Duodenal mucosa (tissue), 2 donors: ENCODE data around the gene ANK3.

Experiments
- H3K27ac ChIP-seq: one replicate; pipeline ENCODE4 v1.7.0; 2013; ENCODE audit warnings: low read depth, low read length
- H3K27me3 ChIP-seq, 2 donors: one replicate each; pipeline ENCODE4 v1.7.0; 2013; ENCODE audit warnings: low read length in 2 of 2, control low read depth in 1 of 2; ENCODE audit not compliant: insufficient read depth in 2 of 2, control insufficient read depth in 1 of 2
- H3K36me3 ChIP-seq, 2 donors: one replicate each; pipeline ENCODE4 v1.7.0; 2013; ENCODE audit warnings: low read length in 2 of 2, control low read depth in 1 of 2; ENCODE audit not compliant: insufficient read depth in 2 of 2, control insufficient read depth in 1 of 2
- H3K4me1 ChIP-seq, 2 donors: one replicate each; pipeline ENCODE4 v1.7.0; 2013; ENCODE audit warnings: low read length in 2 of 2, control low read depth in 1 of 2; ENCODE audit not compliant: insufficient read depth in 2 of 2, control insufficient read depth in 1 of 2
- H3K4me3 ChIP-seq, 2 donors: one replicate each; pipeline ENCODE4 v1.7.0; 2013; ENCODE audit warnings: low read length in 2 of 2, low read depth in 1 of 2
- H3K9ac ChIP-seq, 2 donors: one replicate each; pipeline ENCODE4 v1.7.0; 2013; ENCODE audit warnings: low read length in 2 of 2, low read depth in 1 of 2
- H3K9me3 ChIP-seq, 2 donors: one replicate each; pipeline ENCODE4 v1.7.0; 2013; ENCODE audit warnings: low read length in 2 of 2, control low read depth in 1 of 2; ENCODE audit not compliant: control insufficient read depth in 1 of 2

ANK3 gene

GRCh38 chr10:60396766-60397165, 7.1 kb upstream of the ANK3 start:
- H3K4me3 ChIP-seq: no peak overlapping the region
- H3K4me1 ChIP-seq: no peaks in the 10 kb centered on the region
- no peaks in the 10 kb centered on the region for H3K27me3 ChIP-seq
- H3K36me3 ChIP-seq: no peaks in the 10 kb centered on the region
- no peaks in the 10 kb centered on the region for H3K9me3 ChIP-seq
- H3K9ac ChIP-seq: no peak overlapping the region
- H3K27ac ChIP-seq: no peak overlapping the region

- Histone ChIP-seq H3K27me3 (no peaks in the 10 kb centered on the region), H3K9ac (no peak overlapping the region), H3K4me3 (no peak overlapping the region), H3K4me1 (no peaks in the 10 kb centered on the region), H3K27ac (no peak overlapping the region), H3K9me3 (no peaks in the 10 kb centered on the region), H3K36me3 (peaks cover 0 to 4% of the 10 kb centered on the region in 2 donors)
Measured at GRCh38 chr10:60395711-60396110, 6.0 kb upstream of the ANK3 start.

DNA sequence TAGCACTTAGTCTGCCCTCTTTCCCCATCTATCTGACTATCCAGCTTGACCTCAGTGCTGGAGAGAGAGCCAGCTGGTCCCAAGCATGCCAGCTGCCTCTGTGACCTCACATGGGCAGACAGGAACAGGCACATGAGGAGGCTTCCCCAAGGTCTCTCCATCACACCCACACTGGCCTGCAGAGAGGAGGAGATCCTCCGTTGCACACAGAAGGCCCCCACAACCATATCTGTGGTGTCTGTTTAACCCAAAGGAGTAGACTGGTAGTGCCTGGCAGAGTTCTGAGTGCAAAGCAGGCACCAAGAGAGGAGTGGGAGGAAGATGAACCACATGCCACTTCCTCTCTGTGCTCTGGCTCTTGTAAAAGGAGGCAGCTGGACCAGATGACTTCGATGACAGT, 4.8 kb upstream of the ANK3 start:
- no peaks in the 10 kb centered on the region for H3K27me3 ChIP-seq

GRCh38 chr10:60390224-60390626, 550 bp upstream of the ANK3 start:
- no peaks in the 10 kb centered on the region for H3K27me3 ChIP-seq
- no peaks in the 10 kb centered on the region for H3K9me3 ChIP-seq
- peaks cover 0 to 4% of the 10 kb centered on the region in 2 donors for H3K36me3 ChIP-seq
- no peak overlapping the region for H3K27ac ChIP-seq
- H3K4me1 ChIP-seq: no peaks in the 10 kb centered on the region
- H3K4me3 ChIP-seq: no peak overlapping the region
- H3K9ac ChIP-seq: no peak overlapping the region

More for the DNA sequence above, 4.8 kb upstream of the ANK3 start:
- Histone ChIP-seq H3K9me3 (no peaks in the 10 kb centered on the region), H3K4me1 (no peaks in the 10 kb centered on the region), H3K36me3 (peaks cover 0 to 4% of the 10 kb centered on the region in 2 donors), H3K27ac (no peak overlapping the region), H3K4me3 (no peak overlapping the region), H3K9ac (no peak overlapping the region)

- H3K9me3 ChIP-seq: no peaks in the 10 kb centered on the region
- no peak overlapping the region for H3K4me3 ChIP-seq
- H3K9ac ChIP-seq: no peak overlapping the region
- no peaks in the 10 kb centered on the region for H3K27me3 ChIP-seq
- no peaks in the 10 kb centered on the region for H3K4me1 ChIP-seq
- H3K36me3 ChIP-seq: peaks cover 0 to 4% of the 10 kb centered on the region in 2 donors
- no peak overlapping the region for H3K27ac ChIP-seq
Measured at GRCh38 chr10:60388709-60389301, 870 bp downstream of the ANK3 start.

DNA sequence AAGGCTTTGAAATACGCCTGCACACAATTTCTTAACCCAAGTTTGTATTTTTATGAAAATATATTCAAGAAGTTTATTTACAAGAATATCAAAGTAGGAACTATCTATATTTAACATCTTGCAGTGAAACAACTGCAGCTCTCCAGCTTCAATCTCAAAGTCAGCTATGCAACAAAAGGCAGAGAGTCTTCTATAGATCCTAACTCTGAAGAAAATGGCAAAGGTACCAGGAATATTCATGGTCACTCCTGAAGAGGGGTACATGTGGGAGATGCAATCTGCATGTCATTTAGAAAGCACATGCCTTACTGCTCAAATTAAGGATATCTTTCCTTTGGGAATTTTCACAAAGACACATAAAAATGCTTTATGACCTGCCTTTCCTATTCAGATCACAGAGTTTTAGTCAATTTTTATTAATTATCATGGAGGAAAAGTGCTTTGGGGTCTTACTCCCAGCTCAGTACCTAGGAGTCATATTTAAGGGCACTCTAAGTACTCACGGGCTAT, 1.5 kb downstream of the ANK3 start:
- Histone ChIP-seq H3K9ac (no peak overlapping the region), H3K27ac (no peak overlapping the region), H3K4me3 (no peak overlapping the region)

DNA sequence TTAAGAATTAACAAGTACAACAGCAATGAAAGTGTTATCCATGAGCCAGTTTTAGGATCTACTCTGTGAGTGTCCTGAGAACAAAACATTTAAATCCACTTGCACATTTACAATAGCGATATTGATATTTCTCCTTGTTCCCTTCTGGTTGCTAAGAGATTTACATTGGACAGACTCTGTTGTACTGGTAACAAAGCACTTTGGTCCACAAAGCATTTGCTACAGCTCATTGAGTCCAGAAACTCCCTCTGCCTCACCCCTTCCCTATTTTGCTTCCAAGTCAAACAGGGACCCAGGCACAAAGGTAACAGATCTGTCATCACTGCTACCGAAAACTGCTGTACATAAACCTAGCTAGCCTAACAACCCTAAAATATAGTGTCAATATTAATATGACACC, 2.1 kb downstream of the ANK3 start:
- H3K27me3 ChIP-seq: no peaks in the 10 kb centered on the region
- no peak overlapping the region for H3K27ac ChIP-seq
- no peaks in the 10 kb centered on the region for H3K9me3 ChIP-seq
- no peak overlapping the region for H3K9ac ChIP-seq
- peaks cover 0 to 4% of the 10 kb centered on the region in 2 donors for H3K36me3 ChIP-seq
- no peaks in the 10 kb centered on the region for H3K4me1 ChIP-seq
- no peak overlapping the region for H3K4me3 ChIP-seq

More for the DNA sequence above, 1.5 kb downstream of the ANK3 start:
- Histone ChIP-seq H3K36me3 (peaks cover 0 to 4% of the 10 kb centered on the region in 2 donors), H3K9me3 (no peaks in the 10 kb centered on the region), H3K4me1 (no peaks in the 10 kb centered on the region), H3K27me3 (no peaks in the 10 kb centered on the region)

DNA sequence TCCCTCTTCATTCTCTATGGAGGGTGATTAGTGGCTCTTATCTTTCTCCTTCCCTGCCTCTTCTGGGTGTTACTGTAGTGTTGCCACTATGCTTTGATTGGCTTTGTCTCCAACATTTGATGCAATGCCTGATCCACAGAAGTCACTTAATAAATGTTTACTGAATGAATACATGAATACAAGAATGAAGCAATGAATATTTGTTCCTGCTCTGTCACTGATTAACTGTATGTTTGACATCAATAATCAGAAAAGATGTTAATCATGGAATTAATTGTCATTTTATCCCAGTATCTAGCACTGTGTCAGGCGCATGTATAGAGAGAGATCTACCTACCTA, 4.3 kb downstream of the ANK3 start:
- H3K27ac ChIP-seq: no peak overlapping the region
- no peak overlapping the region for H3K9ac ChIP-seq
- no peaks in the 10 kb centered on the region for H3K36me3 ChIP-seq
- no peaks in the 10 kb centered on the region for H3K27me3 ChIP-seq
- no peaks in the 10 kb centered on the region for H3K9me3 ChIP-seq
- no peaks in the 10 kb centered on the region for H3K4me1 ChIP-seq
- H3K4me3 ChIP-seq: no peak overlapping the region

- Histone ChIP-seq H3K9me3 (no peaks in the 10 kb centered on the region), H3K36me3 (no peaks in the 10 kb centered on the region), H3K27me3 (no peaks in the 10 kb centered on the region), H3K9ac (no peak overlapping the region), H3K27ac (no peak overlapping the region), H3K4me1 (no peaks in the 10 kb centered on the region), H3K4me3 (no peak overlapping the region)
Measured at GRCh38 chr10:60384708-60385398, 4.8 kb downstream of the ANK3 start.

GRCh38 chr10:60384011-60384410, 5.7 kb downstream of the ANK3 start:
- no peak overlapping the region for H3K9ac ChIP-seq
- H3K36me3 ChIP-seq: no peaks in the 10 kb centered on the region
- H3K4me3 ChIP-seq: no peak overlapping the region
- H3K27me3 ChIP-seq: no peaks in the 10 kb centered on the region
- H3K27ac ChIP-seq: no peak overlapping the region
- no peaks in the 10 kb centered on the region for H3K9me3 ChIP-seq
- H3K4me1 ChIP-seq: no peaks in the 10 kb centered on the region
